ENCODE data around the gene TEKT1.

DNA sequence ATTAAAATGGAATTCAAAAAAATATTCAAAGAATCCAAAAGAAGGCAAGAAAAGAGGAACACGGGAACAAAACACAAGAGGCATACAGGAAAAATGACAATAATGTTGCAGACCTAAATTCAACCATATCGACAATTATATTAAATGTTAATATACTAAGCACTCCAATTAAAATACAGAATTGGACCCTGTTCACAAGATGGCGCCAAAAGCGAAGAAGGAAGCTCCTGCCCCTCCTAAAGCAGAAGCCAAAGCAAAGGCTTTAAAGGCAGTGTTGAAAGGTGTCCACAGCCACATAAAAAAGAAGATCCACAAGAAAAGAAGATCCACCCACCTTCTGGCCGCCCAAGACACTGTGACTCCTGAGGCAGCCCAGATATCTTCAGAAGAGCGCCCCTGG lies 82.0 kb downstream of the TEKT1 start:
- TF ChIP-seq POLR2A (IDR thresholded peaks at IDR 0.05) (no peak), POLR2AphosphoS5 (IDR thresholded peaks at IDR 0.05) (no peak), EP300 (IDR thresholded peaks at IDR 0.05) (no peak)
- TF ChIP-seq, protein P1, sequence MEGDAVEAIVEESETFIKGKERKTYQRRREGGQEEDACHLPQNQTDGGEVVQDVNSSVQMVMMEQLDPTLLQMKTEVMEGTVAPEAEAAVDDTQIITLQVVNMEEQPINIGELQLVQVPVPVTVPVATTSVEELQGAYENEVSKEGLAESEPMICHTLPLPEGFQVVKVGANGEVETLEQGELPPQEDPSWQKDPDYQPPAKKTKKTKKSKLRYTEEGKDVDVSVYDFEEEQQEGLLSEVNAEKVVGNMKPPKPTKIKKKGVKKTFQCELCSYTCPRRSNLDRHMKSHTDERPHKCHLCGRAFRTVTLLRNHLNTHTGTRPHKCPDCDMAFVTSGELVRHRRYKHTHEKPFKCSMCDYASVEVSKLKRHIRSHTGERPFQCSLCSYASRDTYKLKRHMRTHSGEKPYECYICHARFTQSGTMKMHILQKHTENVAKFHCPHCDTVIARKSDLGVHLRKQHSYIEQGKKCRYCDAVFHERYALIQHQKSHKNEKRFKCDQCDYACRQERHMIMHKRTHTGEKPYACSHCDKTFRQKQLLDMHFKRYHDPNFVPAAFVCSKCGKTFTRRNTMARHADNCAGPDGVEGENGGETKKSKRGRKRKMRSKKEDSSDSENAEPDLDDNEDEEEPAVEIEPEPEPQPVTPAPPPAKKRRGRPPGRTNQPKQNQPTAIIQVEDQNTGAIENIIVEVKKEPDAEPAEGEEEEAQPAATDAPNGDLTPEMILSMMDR (IDR thresholded peaks at IDR 0.05) = no peak
